ENCODE results near the gene FAM50A. TPM values are rescaled to one million over a fixed set of nuclear protein-coding genes. Genes with fewer than 3 reads are reported as not detected.

The FAM50A gene
- total RNA-seq, 2 donors from 2014 or later: 52.8 to 63.4 TPM

DNA sequence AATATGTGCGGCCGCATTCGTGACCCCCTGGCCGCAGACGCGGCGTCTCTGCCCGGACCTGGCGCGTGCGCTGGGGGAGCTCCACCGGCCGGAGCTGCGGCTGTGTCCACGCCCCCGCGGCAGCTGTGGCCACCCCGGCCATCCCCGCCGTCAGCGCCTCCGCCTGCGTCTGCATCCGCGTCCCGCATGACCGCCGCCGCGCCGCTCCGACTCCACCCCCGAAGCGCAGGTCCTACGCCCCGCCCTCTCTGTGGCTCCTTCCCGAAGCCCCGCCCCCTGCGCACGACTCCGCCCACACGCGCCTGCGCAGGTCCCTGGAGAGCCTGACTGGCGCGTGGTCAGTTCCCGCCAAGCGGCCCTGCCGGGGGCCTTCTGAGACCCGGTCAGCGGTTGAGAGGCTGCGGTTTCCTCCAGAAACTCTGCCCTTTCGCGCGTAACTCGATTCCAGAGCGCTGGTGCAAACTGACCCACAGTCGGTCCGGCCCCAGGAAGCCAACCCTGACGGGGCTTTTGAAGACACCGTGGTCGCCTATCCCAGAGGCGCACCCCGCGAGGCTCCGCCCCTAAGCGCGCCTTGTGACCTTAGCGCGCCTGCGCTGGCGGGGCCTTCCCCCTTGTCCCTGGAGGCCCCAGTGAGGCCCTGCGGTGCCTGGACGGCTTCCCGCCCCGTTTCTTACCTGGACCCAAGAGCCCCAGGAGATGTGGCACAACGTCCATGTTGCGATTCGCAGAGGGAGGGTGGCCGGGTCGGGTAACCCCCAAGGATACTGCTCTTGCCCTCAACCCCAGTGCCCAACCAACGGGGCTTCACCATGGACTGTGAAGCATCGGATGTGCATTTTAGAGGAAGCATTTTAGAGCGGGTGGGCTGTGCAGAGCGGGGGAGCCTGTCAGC, 35.0 kb downstream of the FAM50A start, which contains the start of gene LAGE3:
TSS of gene LAGE3 (minus strand) at position 554 of the 895 bp plus-strand sequence. CDS start at position 188, 366 bp downstream.
- Histone ChIP-seq H3K27me3 (replicated peaks; ENCODE audit: insufficient read depth) (no peaks in the 10 kb centered on the region), H3K9me3 (no peaks in the 10 kb centered on the region), H3K36me3 (no peaks in the 10 kb centered on the region), H3K4me1 (ENCODE audit: control insufficient read depth in 1 of 2, low read depth in 2 of 2) (no peaks in the 10 kb centered on the region), H3K4me3 (peak within 1 kb of the TSS; percentile 70), H3K27ac (peak within 1 kb of the TSS; percentile 58 to 68)
- ATAC-seq (ENCODE audit: insufficient number of reproducible peaks, low FRiP score, low read depth) (peak; percentile 70), DNase-seq (ENCODE audit: low spot score) (peak; percentile 47)
- TF ChIP-seq, protein P1, sequence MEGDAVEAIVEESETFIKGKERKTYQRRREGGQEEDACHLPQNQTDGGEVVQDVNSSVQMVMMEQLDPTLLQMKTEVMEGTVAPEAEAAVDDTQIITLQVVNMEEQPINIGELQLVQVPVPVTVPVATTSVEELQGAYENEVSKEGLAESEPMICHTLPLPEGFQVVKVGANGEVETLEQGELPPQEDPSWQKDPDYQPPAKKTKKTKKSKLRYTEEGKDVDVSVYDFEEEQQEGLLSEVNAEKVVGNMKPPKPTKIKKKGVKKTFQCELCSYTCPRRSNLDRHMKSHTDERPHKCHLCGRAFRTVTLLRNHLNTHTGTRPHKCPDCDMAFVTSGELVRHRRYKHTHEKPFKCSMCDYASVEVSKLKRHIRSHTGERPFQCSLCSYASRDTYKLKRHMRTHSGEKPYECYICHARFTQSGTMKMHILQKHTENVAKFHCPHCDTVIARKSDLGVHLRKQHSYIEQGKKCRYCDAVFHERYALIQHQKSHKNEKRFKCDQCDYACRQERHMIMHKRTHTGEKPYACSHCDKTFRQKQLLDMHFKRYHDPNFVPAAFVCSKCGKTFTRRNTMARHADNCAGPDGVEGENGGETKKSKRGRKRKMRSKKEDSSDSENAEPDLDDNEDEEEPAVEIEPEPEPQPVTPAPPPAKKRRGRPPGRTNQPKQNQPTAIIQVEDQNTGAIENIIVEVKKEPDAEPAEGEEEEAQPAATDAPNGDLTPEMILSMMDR (IDR thresholded peaks at IDR 0.05): no peak

DNA sequence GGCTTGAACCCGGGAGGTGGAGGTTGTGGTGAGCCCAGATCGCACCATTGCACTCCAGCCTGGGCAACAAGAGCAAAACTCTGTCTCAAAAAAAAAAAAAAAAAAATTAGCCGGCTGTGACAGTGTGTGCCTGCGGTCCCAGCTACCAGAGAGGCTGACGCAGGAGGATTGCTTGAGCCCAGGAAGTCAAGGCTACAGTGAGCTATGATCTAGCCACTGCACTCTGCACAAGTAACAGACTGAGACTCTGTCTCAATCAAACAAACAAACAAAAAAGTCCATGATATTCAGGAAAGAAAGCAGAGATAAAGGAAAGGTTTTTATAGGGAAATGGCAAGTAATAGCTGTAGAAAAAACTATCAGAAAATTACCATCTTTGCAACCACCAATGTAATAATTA, 37.3 kb downstream of the FAM50A start:
- Histone ChIP-seq H3K4me3 (no peak overlapping the region), H3K36me3 (peaks cover 5% of the 10 kb centered on the region), H3K27ac (no peak overlapping the region), H3K9me3 (no peaks in the 10 kb centered on the region), H3K4me1 (ENCODE audit: control insufficient read depth in 1 of 2, low read depth in 2 of 2) (peaks cover 3 to 12% of the 10 kb centered on the region in 2 donors), H3K27me3 (replicated peaks; ENCODE audit: insufficient read depth) (no peaks in the 10 kb centered on the region)
- no peak for ATAC-seq (ENCODE audit: insufficient number of reproducible peaks, low FRiP score, low read depth)
- no peak for DNase-seq (ENCODE audit: low spot score)
- TF ChIP-seq, protein P1 (IDR thresholded peaks at IDR 0.05): no peak

- Histone ChIP-seq H3K4me1 (ENCODE audit: control insufficient read depth in 1 of 2, low read depth in 2 of 2) (peaks cover 3 to 15% of the 10 kb centered on the region in 2 donors), H3K36me3 (peaks cover 5% of the 10 kb centered on the region), H3K27me3 (replicated peaks; ENCODE audit: insufficient read depth) (no peaks in the 10 kb centered on the region), H3K9me3 (no peaks in the 10 kb centered on the region), H3K4me3 (no peak overlapping the region), H3K27ac (no peak overlapping the region)
- TF ChIP-seq, protein P1 (IDR thresholded peaks at IDR 0.05): no peak
- ATAC-seq (ENCODE audit: insufficient number of reproducible peaks, low FRiP score, low read depth) (no peak), DNase-seq (ENCODE audit: low spot score) (no peak)
Observed at GRCh38 chrX:154481911-154482601, 38.1 kb downstream of the FAM50A start.

DNA sequence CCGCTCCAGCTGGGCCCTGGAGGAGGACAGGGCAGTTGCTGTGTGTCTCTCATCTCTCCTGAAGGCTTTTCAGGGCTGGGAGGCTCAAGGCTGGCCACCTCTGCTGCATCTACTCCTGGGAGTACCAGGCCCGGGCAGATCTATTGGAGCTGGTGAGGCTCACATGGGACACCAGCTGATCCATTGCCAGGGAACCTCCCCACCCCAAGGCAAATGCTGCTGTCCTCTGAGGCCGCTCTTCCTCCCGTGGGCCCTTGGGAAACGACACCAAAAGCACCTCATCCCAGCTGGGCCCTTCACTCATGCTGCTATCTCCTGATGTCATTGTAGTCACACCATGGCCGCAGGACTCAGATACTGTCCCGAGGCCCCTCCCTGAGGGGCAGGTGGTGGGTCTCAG, 38.8 kb downstream of the FAM50A start:
- no peak for DNase-seq (ENCODE audit: low spot score)
- no peak overlapping the region for H3K27ac ChIP-seq
- peaks cover 5% of the 10 kb centered on the region for H3K36me3 ChIP-seq
- H3K4me1 ChIP-seq (ENCODE audit: control insufficient read depth in 1 of 2, low read depth in 2 of 2): peaks cover 3 to 22% of the 10 kb centered on the region in 2 donors
- no peak overlapping the region for H3K4me3 ChIP-seq
- H3K9me3 ChIP-seq: no peaks in the 10 kb centered on the region
- TF ChIP-seq, protein P1 (IDR thresholded peaks at IDR 0.05): no peak
- no peak for ATAC-seq (ENCODE audit: insufficient number of reproducible peaks, low FRiP score, low read depth)
- H3K27me3 ChIP-seq (replicated peaks; ENCODE audit: insufficient read depth): no peaks in the 10 kb centered on the region

GRCh38 chrX:154483325-154483724, 39.4 kb downstream of the FAM50A start:
- DNase-seq (ENCODE audit: low spot score): no peak
- no peak for ATAC-seq (ENCODE audit: insufficient number of reproducible peaks, low FRiP score, low read depth)
- Histone ChIP-seq H3K27ac (no peak overlapping the region), H3K4me3 (no peak overlapping the region), H3K4me1 (ENCODE audit: control insufficient read depth in 1 of 2, low read depth in 2 of 2) (peaks cover 3 to 27% of the 10 kb centered on the region in 2 donors), H3K27me3 (replicated peaks; ENCODE audit: insufficient read depth) (no peaks in the 10 kb centered on the region), H3K36me3 (peaks cover 5% of the 10 kb centered on the region), H3K9me3 (no peaks in the 10 kb centered on the region)
- TF ChIP-seq, protein P1 (IDR thresholded peaks at IDR 0.05): no peak

All from thoracic aorta (tissue), 2 donors.